Activated CD4-positive, alpha-beta T cell treated with anti-CD3 and anti-CD28 coated beads, Interleukin-10, Interleukin-2, amounts not matched to agents 100 ng/mL and 50 ng/mL, durations not matched to agents 16 hours and 8 hours (primary cell): ENCODE data around the gene CHID1.

Experiments used
- DNase-seq: peaks from one replicate; pipeline ENCODE4 v3.0.0-alpha.2; 2020

Gene CHID1

GRCh38 chr11:910589-911030 is at the start of gene CHID1:
Gene CHID1, minus strand, starts transcription at chr11:910810. Its CDS starts 5,994 bp downstream, at chr11:904816.
- DNase-seq = peak; percentile 95

- no peak for DNase-seq
These were observed 49.0 kb upstream of the CHID1 start for GRCh38 chr11:959608-960007.

- no peak for DNase-seq
These were observed 48.4 kb upstream of the CHID1 start for GRCh38 chr11:959027-959426.

- DNase-seq = no peak
These were observed 47.5 kb upstream of the CHID1 start for GRCh38 chr11:958101-958500.

- DNase-seq = no peak
These were observed 46.8 kb upstream of the CHID1 start for GRCh38 chr11:957212-957920.

- no peak for DNase-seq
These were observed 44.8 kb upstream of the CHID1 start for GRCh38 chr11:955154-956063.

- DNase-seq = no peak
These were observed 44.0 kb upstream of the CHID1 start for GRCh38 chr11:954392-955153.

- no peak for DNase-seq
These were observed 42.9 kb upstream of the CHID1 start for GRCh38 chr11:953512-953911.

GRCh38 chr11:952406-953385 is 42.1 kb upstream of the CHID1 start:
- no peak for DNase-seq

GRCh38 chr11:951507-951906 is 40.9 kb upstream of the CHID1 start:
- DNase-seq = no peak

- DNase-seq = no peak
These were observed 37.1 kb upstream of the CHID1 start for GRCh38 chr11:947744-948143.

GRCh38 chr11:945986-946385 is 35.4 kb upstream of the CHID1 start:
- no peak for DNase-seq

- no peak for DNase-seq
These were observed 34.3 kb upstream of the CHID1 start for GRCh38 chr11:944711-945470.

- DNase-seq = no peak
These were observed 32.2 kb upstream of the CHID1 start for GRCh38 chr11:942823-943222.

- DNase-seq = no peak
These were observed 30.0 kb upstream of the CHID1 start for GRCh38 chr11:940496-941135.

- no peak for DNase-seq
These were observed 27.2 kb upstream of the CHID1 start for GRCh38 chr11:937841-938261.

GRCh38 chr11:936199-936598 is 25.6 kb upstream of the CHID1 start:
- DNase-seq = no peak

GRCh38 chr11:934527-934926 is 23.9 kb upstream of the CHID1 start:
- no peak for DNase-seq

- no peak for DNase-seq
These were observed 23.3 kb upstream of the CHID1 start for GRCh38 chr11:933936-934335.

GRCh38 chr11:933142-933851 is 22.7 kb upstream of the CHID1 start:
- DNase-seq = no peak
